H9 (cell line): ENCODE measurements around the gene PCGF3. TPM values are rescaled to one million over a fixed set of nuclear protein-coding genes. Genes with fewer than 3 reads are reported as not detected.

Experiments used
- DNase-seq: peaks from one replicate; pipeline ENCODE4 v3.0.0-alpha.2; 2017
- H2AFZ ChIP-seq: one replicate; pipeline ENCODE4 v1.6.1; 2013; ENCODE audit warnings: mild to moderate bottlenecking, low read length, control low read depth, moderate library complexity
- H2AK5ac ChIP-seq: 2 replicates; pipeline ENCODE4 v1.6.1; 2013; ENCODE audit warnings: low read length, control low read depth, mixed read lengths; ENCODE audit not compliant: insufficient read length
- H2BK120ac ChIP-seq: one replicate; pipeline ENCODE4 v1.6.1; 2013; ENCODE audit warnings: low read depth, mild to moderate bottlenecking, low read length, control low read depth, inconsistent platforms; ENCODE audit not compliant: poor library complexity, severe bottlenecking
- H2BK12ac ChIP-seq: 2 replicates; pipeline ENCODE4 v1.6.1; 2013; ENCODE audit warnings: low read length, control low read depth, mixed read lengths, low read depth; ENCODE audit not compliant: insufficient read length
- H2BK15ac ChIP-seq: 2 replicates; pipeline ENCODE4 v1.6.1; 2013; ENCODE audit warnings: low read depth, low read length, control low read depth
- H2BK20ac ChIP-seq: one replicate; pipeline ENCODE4 v1.6.1; 2013; ENCODE audit warnings: low read depth, mild to moderate bottlenecking, low read length, control low read depth, inconsistent platforms; ENCODE audit not compliant: poor library complexity, severe bottlenecking
- H2BK5ac ChIP-seq: 2 replicates; pipeline ENCODE4 v1.6.1; 2013; ENCODE audit warnings: low read length, control low read depth, mixed read lengths; ENCODE audit not compliant: insufficient read length
- H3K14ac ChIP-seq: 2 replicates; pipeline ENCODE4 v1.6.1; 2013; ENCODE audit warnings: low read length, control low read depth; ENCODE audit not compliant: insufficient read depth
- H3K18ac ChIP-seq: 2 replicates; pipeline ENCODE4 v1.6.1; 2013; ENCODE audit warnings: low read depth, mild to moderate bottlenecking, mixed read lengths, low read length, control low read depth; ENCODE audit not compliant: insufficient read length
- H3K23ac ChIP-seq: 2 replicates; pipeline ENCODE4 v1.6.1; 2013; ENCODE audit warnings: low read length, control low read depth, mixed read lengths, low read depth; ENCODE audit not compliant: insufficient read length
- H3K23me2 ChIP-seq: 2 replicates; pipeline ENCODE4 v1.6.1; 2013; ENCODE audit warnings: low read depth, mild to moderate bottlenecking, mixed read lengths, low read length, control low read depth; ENCODE audit not compliant: insufficient read length, poor library complexity, severe bottlenecking
- H3K27ac ChIP-seq: 2 replicates; pipeline ENCODE4 v1.5.1; 2013; ENCODE audit warnings: low read length, control low read depth, mixed read lengths, low read depth; ENCODE audit not compliant: insufficient read length
- H3K27me3 ChIP-seq: 2 replicates; pipeline ENCODE4 v1.6.1; 2013; ENCODE audit warnings: low read length, control low read depth, inconsistent platforms; ENCODE audit not compliant: insufficient read depth
- H3K4ac ChIP-seq: 2 replicates; pipeline ENCODE4 v1.6.1; 2013; ENCODE audit warnings: low read depth, mild to moderate bottlenecking, control low read depth, inconsistent platforms, low read length, moderate library complexity
- H3K4me1 ChIP-seq: 2 replicates; pipeline ENCODE4 v1.6.1; 2013; ENCODE audit warnings: low read length, control low read depth, inconsistent platforms; ENCODE audit not compliant: insufficient read depth
- H3K4me2 ChIP-seq: 2 replicates; pipeline ENCODE4 v1.6.1; 2013; ENCODE audit warnings: low read length, control low read depth, mixed read lengths; ENCODE audit not compliant: insufficient read length, insufficient read depth
- H3K56ac ChIP-seq: 2 replicates; pipeline ENCODE4 v1.6.1; 2013; ENCODE audit warnings: low read depth, mild to moderate bottlenecking, mixed read lengths, low read length, control low read depth; ENCODE audit not compliant: insufficient read length
- H3K79me1 ChIP-seq: 2 replicates; pipeline ENCODE4 v1.6.1; 2013; ENCODE audit warnings: low read depth, mild to moderate bottlenecking, moderate library complexity, low read length, control low read depth, inconsistent platforms; ENCODE audit not compliant: insufficient read depth, poor library complexity, severe bottlenecking
- H3K79me2 ChIP-seq: 2 replicates; pipeline ENCODE4 v1.6.1; 2013; ENCODE audit warnings: low read length, control low read depth, inconsistent platforms; ENCODE audit not compliant: insufficient read depth
- H3K9ac ChIP-seq: 2 replicates; pipeline ENCODE4 v1.6.1; 2013; ENCODE audit warnings: low read length, control low read depth, mixed read lengths; ENCODE audit not compliant: insufficient read length; ENCODE audit errors: extremely low read depth
- H3K9me3 ChIP-seq: one replicate; pipeline ENCODE4 v1.6.1; 2013; ENCODE audit warnings: low read depth, low read length, inconsistent platforms; ENCODE audit not compliant: control insufficient read depth
- H3T11ph ChIP-seq: one replicate; pipeline ENCODE4 v1.6.1; 2013; ENCODE audit warnings: mild to moderate bottlenecking, low read length, control low read depth, inconsistent platforms
- H4K20me1 ChIP-seq: one replicate; pipeline ENCODE4 v1.6.1; 2013; ENCODE audit not compliant: control insufficient read depth, insufficient read length, insufficient read depth
- H4K5ac ChIP-seq: 2 replicates; pipeline ENCODE4 v1.6.1; 2013; ENCODE audit warnings: low read depth, mild to moderate bottlenecking, mixed read lengths, low read length, control low read depth; ENCODE audit not compliant: insufficient read length
- H4K8ac ChIP-seq: replicated peaks from 2 replicates; pipeline ENCODE4 v1.6.1; 2013; ENCODE audit warnings: low read length, control low read depth, mixed read lengths, low read depth; ENCODE audit not compliant: insufficient read length
- H4K91ac ChIP-seq: 2 replicates; pipeline ENCODE4 v1.6.1; 2013; ENCODE audit warnings: low read depth, mild to moderate bottlenecking, moderate library complexity, mixed read lengths, low read length, control low read depth; ENCODE audit not compliant: insufficient read length
- H3K27ac Mint-ChIP-seq, 3 experiments: 2 replicates in 2 of 3; 3 replicates in 1 of 3; pipeline ENCODE4 v1.8.0; 2020 to 2021; ENCODE audit warnings: mixed read lengths in 3 of 3, mild to moderate bottlenecking in 1 of 3, moderate library complexity in 1 of 3
- H3K27me3 Mint-ChIP-seq: 2 replicates; pipeline ENCODE4 v1.8.0; 2021; ENCODE audit warnings: low read depth, mild to moderate bottlenecking, moderate library complexity, mixed read lengths
- H3K36me3 Mint-ChIP-seq, 3 experiments: 2 replicates in 2 of 3; 3 replicates in 1 of 3; pipeline ENCODE4 v1.8.0; 2020 to 2021; ENCODE audit warnings: low read depth in 3 of 3, mixed read lengths in 3 of 3; ENCODE audit not compliant: insufficient read depth in 1 of 3
- H3K4me1 Mint-ChIP-seq, 2 experiments: 2 replicates each; pipeline ENCODE4 v1.8.0; 2020; ENCODE audit warnings: mixed read lengths in 2 of 2
- H3K4me3 Mint-ChIP-seq, 2 experiments: 2 replicates in 1 of 2; 3 replicates in 1 of 2; pipeline ENCODE4 v1.8.0; 2020 to 2021; ENCODE audit warnings: mild to moderate bottlenecking in 2 of 2, mixed read lengths in 2 of 2, moderate library complexity in 1 of 2
- H3K9me3 Mint-ChIP-seq, 2 experiments: 2 replicates in 1 of 2; 3 replicates in 1 of 2; pipeline ENCODE4 v1.8.0; 2020; ENCODE audit warnings: mild to moderate bottlenecking in 2 of 2, mixed read lengths in 2 of 2, moderate library complexity in 1 of 2
- WGBS: extraction: QIAGEN DNeasy Blood & Tissue Kit; methylation state at CpG from one replicate; pipeline ENCODE4 v1.1.7; 2013; ENCODE audit warnings: missing lambda C conversion rate, low lambda C conversion rate, mixed read lengths; ENCODE audit not compliant: insufficient read length; ENCODE audit errors: extremely low coverage; 5-methylcytosine and 5-hydroxymethylcytosine counted together
- total RNA-seq: library from RNA; stranded (reverse); gene quantifications from 2 replicates; pipeline ENCODE4 v1.2.1, GENCODE V29; 2021
- TF ChIP-seq, protein P1 (sequence below): fragments of 200-600 bp; sonication (generic); conservative IDR thresholded peaks from 3 replicates; pipeline ENCODE4 v1.8.0; 2021; ENCODE audit warnings: antibody characterized with exemption, mild to moderate bottlenecking

The PCGF3 gene
- total RNA-seq, 1 experiment from 2014 or later, result 43.1 TPM

DNA sequence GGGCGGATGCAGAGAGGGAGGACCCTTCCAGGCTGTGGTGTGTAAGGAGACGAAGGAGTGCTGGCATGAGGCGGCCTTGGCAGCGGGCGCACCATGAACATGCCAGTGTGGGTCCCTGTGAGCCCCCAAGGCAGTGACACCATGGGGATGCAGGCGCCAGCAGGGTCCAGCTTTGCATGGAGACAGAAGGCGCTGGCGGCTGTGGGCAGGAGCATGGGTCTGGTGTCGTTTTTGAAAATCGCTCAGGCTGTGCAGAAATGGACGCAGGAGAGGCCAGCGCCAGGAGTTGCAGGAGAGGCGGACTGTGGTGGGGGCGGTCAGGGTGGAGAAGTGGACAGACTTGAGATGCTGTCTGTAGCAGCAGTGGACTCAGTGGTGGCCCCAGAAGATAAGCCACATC, 56.1 kb downstream of the PCGF3 start:
- Histone ChIP-seq H4K20me1 (no peaks in the 10 kb centered on the region), H3K9me3 (no peaks in the 10 kb centered on the region), H3K27me3 (no peaks in the 10 kb centered on the region), H2AK5ac (no peak overlapping the region), H2BK120ac (no peak overlapping the region), H2BK5ac (no peak overlapping the region), H2BK15ac (no peak overlapping the region), H3K23me2 (no peaks in the 10 kb centered on the region), H4K8ac (no peak overlapping the region), H3K27ac (no peak overlapping the region), H2BK12ac (no peak overlapping the region), H3K18ac (no peak overlapping the region), H3K79me2 (no peaks in the 10 kb centered on the region), H4K91ac (no peak overlapping the region), H3K4ac (no peak overlapping the region), H3K4me2 (no peak overlapping the region), H2BK20ac (no peak overlapping the region), H3K14ac (no peak overlapping the region), H2AFZ (no peak overlapping the region), H3K56ac (no peak overlapping the region), H3K23ac (no peak overlapping the region), H4K5ac (no peak overlapping the region), H3K9ac (no peak overlapping the region), H3T11ph (no peak overlapping the region), H3K4me1 (no peaks in the 10 kb centered on the region), H3K79me1 (no peaks in the 10 kb centered on the region)
- H3K27ac Mint-ChIP-seq, result peak overlapping the region in 1 of 3 experiments; percentile 20; a peak in 1 of 7 replicates
- peaks cover 6% of the 10 kb centered on the region for H3K27me3 Mint-ChIP-seq
- peaks cover 73 to 88% (median 84%) of the 10 kb centered on the region in 3 experiments for H3K36me3 Mint-ChIP-seq
- TF ChIP-seq, protein P1, sequence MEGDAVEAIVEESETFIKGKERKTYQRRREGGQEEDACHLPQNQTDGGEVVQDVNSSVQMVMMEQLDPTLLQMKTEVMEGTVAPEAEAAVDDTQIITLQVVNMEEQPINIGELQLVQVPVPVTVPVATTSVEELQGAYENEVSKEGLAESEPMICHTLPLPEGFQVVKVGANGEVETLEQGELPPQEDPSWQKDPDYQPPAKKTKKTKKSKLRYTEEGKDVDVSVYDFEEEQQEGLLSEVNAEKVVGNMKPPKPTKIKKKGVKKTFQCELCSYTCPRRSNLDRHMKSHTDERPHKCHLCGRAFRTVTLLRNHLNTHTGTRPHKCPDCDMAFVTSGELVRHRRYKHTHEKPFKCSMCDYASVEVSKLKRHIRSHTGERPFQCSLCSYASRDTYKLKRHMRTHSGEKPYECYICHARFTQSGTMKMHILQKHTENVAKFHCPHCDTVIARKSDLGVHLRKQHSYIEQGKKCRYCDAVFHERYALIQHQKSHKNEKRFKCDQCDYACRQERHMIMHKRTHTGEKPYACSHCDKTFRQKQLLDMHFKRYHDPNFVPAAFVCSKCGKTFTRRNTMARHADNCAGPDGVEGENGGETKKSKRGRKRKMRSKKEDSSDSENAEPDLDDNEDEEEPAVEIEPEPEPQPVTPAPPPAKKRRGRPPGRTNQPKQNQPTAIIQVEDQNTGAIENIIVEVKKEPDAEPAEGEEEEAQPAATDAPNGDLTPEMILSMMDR, result no peak
- H3K4me3 Mint-ChIP-seq, result no peak overlapping the region
- DNase-seq, result no peak
- WGBS, result no CpG with 5 or more reads among the region's 14 CpGs
- H3K4me1 Mint-ChIP-seq, result peaks cover 2% of the 10 kb centered on the region in 2 experiments
- H3K9me3 Mint-ChIP-seq, result peaks cover 14 to 36% of the 10 kb centered on the region in 2 experiments
